GM19025 (cell line): Measurements from ENCODE around the gene HOXA5.

Experiments used
- ATAC-seq: cut with Tn5 transposase; IDR thresholded peaks from one replicate; pipeline ENCODE4 v1.9.1; 2021; ENCODE audit warnings: mild to moderate bottlenecking, low read depth, moderate library complexity; ENCODE audit not compliant: unreplicated experiment

The HOXA5 gene

DNA sequence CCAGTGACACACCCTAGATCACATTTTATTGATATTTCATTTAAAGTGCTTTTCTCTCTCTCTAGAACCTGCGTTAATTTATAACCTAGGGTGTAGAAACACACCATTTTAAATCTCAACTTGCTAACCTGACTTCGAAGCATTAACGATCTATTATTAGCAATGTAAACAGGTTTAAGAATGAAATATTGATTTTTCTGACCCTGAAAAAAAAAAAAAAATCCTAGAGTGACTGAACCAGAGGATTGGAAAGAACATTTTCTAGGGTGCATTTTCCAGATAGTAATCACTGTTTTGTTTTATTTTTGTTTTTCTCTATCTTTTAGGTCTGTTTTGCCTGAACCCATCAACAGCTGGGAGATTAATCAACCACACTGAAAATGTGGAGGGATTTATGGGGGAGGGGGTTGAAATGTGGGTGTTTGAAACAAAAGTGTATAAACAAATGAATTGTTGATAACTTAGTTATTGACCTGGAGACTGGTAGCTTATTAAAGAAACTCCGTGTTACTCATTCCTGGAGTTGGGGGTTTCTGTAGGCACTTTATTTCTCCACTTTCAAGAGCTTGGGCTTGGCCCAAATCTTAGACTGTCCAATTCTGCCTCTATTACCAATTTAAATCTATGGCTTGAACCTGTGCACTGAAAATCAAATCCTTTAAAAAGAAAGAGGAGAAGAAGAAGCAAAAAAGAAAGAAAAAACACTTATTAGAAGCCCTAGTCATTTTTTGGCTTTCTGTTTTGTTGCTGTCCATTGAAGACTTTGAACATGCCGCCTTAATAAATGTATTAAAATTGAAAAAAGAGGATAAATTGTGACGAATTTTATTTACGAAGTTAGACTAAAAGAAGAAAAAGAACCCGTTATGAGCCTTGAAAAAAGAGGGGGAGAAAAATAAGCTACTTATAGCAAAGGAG lies 43.8 kb downstream of the HOXA5 start:
- ATAC-seq = no peak

DNA sequence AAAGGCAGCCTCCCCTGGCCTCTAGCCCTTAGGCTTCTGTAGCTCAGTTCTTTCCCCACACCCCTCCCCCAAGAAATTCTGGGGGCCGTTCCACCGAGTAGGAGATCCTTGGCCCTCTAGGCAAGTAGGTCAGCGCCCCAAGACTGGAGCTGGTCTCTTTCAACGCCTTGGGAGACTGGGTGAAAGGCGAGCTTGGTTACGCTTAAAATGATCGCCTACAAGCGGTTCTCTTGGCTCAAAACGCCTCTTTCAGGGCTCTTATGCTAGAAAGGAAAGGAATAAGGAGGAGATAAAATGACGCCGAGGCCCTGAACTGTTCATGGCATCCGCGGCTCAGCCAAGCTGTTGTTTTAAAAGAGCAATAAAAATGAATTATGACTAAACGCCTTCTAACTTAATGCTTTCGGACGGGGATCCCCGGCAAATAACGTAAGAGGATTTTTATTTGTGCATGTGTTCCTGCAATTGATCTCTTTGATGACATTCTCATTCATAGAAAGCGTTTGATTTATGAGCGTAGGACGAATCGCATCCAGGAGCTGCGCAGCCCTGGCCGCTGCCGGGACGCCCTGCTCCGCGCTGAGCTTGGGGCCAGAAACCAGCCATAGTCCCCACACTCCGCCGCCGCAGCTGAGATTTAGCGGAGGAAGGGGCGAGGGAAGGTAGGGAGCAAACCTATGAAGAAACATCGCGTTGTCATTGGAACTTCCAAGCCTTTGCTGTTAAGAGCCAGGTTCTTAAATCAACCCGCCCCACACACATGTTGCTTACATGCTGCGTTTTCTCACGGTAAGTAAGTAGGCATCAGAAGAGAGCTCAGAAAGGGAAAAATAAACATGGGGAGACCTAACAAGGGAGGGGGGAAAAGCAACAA lies 44.7 kb downstream of the HOXA5 start:
- no peak for ATAC-seq

DNA sequence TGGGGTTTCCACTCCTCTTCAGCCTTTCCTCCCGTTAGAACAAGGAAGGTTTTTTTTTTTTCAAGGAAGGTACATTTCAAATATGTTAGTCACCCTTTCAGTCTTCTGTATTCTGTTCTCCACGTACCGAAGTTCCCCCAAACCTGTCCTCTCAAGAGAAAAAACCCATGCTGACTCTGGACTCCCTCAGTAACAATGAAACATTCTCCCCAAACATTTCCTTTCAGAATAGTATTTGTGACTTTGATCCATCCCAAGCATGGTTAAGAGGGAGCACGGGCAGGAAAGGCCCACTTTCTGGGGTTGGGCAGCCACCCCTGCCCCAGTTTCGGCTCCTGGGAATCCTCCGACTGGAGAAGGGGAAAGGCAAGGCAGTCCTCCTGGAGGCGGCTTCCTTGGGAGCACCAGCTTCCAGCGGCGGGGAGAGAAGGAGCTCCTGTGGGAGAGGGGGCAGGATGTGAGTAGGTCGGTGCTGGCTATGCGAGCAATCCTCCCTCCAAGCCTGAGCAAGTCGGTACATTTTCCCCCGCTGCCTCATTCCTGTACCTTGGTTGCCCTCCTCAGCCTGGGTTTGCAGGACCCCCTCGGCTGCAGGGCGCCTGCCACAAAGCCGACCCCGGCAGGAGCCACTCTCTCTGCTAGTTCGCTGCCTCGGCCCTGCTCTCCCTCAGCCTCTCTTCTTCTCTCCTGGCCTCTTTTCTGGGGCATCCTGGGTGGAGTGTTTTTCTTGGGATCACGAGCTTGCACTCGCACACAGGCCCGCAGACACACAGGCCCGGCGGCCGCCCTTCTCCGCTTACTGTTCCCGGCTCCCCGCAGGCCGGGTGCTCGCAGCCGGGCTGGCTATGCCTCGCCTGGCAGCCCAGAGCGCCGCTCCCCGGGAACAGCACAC lies 45.5 kb downstream of the HOXA5 start:
- ATAC-seq = no peak

DNA sequence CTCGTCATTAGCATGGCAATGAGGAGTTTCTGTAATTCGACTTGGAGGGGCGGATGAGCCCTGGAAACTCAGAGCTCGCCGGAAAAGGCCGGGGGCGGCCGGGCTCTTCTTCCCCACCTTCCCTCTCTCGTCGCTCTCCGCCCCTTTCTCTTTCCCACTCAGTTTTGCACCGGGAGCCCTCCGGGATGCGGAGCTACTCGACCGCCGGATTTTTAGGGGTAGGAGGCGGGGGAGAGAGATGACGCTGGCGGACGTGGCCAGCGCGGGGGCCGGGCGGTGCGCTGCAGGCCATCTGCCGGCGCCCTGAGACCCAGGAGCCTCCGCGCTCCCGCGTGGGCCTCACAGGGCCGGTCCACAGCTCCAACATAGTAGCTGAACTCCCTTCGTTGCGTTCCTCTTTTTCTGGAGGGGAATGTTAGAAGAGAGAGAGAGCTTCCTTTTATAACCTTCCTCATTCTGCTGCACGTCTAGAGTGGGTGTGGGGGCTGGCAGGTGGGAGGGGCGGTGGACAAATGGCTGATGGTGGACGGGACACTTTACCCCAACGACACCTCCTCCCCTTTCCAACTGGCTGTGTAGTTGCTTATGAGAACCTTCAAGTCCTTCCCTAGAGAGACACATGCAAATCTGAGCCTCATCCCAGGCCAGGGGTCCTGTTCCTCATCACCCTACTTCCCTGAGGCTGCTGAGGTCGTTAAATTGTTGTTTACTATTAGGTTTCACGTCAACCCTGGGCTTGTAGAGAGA lies 46.5 kb downstream of the HOXA5 start:
- no peak for ATAC-seq

DNA sequence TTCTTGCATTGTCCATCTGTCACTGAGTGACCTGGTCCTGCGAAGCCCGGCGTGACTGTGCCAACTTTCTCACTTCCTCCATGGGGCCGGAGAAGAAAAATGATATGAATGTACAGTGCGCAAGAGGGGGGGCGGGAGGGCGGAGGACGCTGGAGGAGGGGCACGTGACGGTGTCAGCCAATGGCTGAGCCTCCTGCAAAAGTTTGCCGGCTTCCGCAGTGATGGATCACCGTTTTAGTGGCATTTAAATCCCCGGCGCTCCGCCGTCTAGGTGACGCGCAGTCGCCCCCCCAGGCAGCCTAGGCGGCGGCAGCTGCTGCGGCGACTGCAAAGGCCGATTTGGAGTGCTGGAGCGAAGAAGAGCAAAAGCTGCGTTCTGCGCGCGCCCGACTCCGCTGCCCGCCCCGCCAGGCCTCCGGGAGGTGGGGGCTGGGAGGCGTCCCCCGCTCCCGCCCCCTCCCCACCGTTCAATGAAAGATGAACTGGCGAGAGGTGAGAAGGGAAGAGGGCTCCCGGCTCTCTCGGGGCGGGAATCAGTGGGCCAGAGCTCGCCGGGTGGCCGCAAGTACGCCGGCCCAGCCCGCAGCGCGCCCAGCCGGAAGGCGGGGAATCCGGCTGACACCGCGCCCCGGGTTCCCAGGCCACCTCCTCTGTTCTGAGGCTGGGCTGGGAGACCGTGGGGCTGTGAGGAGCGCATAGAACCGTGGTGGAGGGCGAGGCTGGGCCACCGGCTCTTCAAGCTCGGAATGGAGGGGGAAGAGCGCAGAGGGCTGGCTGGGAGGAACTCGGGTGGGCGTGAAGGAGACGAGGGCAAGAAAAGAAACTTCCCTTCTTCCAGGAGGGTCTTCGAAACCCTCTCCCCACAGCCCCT lies 47.3 kb downstream of the HOXA5 start, which contains the start of gene HOXA1:
Gene HOXA1 (minus strand): TSS at position 104 of the 871 bp plus-strand sequence. CDS start 88 bp downstream, at position 16.
- peak; percentile 92 for ATAC-seq

DNA sequence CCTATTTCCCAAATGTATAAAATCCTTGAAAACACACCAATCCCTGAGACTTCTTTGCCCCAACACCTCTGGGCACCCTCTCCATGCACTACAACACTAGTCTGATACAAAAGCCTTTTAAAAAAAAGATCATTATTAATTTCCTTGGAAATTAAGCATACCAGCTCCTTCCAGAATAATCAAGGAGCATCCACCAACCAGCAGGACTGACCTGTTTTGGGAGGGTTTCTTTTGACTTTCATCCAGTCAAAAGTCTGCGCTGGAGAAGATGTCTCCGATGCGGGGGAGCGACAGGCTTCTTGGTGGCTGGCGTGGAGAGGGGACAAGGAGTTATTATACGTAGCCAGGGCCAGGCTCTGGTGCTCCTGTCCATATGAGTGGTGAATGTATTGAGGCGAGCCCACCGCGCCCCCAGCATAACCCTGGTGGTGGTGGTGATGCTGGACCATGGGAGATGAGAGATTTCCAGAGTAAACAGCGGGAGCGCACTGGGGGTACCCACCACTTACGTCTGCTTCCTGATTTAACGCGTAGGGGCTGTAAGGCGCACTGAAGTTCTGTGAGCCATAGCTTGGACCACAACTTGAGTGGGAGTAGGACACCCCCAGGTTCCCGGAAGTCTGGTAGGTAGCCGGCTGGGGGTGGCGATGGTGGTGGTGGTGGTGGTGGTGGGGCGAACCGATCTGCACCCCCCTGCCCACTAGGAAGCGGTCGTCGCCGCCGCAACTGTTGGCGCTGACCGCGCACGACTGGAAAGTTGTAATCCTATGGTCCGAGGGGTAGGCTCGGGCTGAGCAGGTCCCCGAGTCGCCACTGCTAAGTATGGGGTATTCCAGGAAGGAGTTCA lies 48.2 kb downstream of the HOXA5 start:
- no peak for ATAC-seq

DNA sequence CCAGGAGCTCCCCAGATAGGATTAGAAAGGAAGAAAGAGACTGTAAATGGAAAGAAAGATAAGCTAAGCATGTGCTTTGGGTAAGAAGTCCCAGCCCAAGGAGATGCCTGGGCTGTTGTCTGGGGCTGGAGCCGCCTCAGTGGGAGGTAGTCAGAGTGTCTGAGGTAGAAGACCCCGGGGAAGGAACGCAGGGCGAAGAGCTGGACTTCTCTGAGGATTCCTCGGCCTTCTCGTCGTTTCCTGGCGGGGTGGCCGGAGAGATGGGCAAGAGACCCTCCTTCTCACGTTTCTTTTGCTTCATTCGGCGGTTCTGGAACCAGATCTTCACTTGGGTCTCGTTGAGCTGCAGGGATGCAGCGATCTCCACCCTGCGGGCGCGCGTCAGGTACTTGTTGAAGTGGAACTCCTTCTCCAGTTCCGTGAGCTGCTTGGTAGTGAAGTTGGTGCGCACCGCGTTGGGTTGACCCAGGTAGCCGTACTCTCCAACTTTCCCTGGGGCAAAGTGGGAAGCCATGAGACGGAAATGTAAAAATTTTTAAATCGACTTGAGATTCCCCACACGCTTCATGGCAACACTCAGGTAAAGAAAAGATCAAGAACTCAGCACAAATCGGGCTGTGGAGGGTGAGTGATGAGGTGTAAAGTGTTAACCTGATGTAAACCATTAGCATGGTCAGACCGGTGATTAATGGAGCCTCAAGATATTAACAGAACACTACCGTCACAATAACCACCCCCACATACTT lies 49.0 kb downstream of the HOXA5 start:
- no peak for ATAC-seq

DNA sequence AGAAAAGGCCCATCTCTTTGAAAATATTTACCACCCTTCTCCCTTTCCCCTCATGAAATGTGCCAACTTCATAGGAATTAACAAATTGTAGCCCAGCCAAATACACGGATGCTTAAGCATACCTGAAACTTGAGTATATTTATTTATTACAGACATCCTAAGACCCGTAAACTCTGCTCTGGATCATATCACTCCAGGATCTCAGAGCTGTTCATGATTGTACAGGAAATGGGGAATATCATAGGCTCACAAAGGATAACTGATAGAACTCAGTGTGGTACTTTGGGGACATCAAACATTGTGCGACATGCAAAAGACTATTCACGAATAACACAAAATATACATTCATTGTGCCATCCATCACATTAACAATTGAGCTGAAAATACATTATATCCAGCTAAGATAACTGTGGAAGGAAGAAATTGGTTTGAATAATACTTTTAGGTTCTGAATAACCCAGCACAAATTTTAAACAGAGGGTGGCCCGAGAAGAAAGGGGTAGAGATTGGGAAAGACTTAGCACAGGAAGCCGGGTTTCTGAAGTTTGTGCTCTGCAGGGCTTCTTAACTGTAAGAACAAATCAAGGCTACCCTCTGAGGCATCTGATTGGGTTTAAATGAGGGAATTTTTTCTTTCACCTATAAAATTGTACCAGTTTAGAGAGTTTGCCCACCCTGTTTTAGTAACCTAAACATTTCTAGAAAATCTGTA lies 50.1 kb downstream of the HOXA5 start:
- ATAC-seq = no peak

DNA sequence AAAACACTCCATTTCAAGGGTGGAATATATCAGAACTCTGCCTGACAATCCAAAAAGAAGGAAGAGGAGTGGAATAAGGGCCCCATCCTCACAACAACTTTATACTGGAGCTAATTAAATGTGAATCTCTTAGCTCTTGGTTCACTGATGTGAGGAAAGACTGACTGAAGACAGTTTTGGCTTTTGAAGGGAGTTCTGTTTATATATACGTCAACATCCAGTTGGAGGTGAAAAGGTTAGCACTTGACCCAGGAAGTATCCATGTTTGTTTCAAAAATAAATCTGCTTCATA lies 50.7 kb downstream of the HOXA5 start:
- no peak for ATAC-seq

DNA sequence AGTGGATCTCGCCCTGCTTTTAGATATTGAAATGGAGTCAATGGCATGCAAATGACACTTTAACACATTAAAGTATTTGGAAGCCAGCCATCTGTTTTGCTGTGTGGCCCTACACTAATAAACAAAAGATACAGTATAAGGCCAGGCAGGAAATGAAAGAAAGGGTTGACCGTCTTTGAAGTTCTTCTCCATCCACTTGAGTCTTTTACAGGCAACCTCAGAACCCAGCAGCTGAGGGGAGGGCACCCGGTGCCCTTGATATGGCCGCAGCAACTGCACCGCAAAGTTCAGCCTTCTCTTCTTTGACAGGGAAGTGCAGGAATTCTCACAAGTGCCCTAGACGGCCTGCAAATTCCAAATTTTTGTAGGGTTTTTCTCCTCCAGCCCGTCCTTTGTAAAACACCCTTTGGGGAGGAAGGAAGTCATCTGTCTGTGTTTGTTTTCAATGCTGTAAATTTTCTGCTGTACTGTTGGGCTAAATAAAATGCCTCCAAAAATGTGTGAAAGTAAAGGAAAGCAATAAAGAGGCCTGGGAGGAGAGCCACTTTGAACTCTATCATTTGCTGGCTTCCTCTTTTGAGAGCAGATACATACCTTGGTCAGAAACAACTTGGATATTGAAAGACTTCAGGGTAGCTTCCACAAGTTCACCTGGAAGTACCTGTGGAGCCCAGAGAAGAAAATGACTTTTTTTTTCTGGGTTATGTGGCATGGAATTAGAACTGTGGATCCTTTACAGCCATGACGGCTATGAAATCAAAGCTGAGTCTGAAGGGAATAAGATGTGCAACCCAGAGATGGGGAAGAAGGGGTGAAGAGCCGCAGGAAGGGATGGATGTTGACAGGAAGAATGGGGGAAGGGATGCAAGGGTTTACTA lies 51.3 kb downstream of the HOXA5 start:
- ATAC-seq = no peak

DNA sequence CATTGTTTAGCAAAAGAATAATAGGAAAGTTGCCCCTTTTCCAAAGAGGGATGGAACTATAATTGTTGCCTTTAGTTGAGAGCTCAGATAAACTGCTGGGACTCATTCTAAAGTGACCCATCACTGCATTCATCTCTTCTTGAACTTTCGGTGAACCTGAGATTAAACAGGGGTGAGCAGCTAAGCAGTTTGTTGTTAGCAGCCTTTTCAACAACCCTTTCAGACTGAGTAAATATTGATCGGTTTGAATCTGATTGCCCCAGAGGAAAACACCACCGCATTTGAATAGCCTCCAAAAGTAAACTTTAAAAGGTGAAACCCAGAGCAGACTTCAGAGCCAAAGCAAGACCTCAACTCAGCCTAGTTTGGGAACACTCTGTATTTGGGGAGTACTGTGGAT lies 52.4 kb downstream of the HOXA5 start:
- no peak for ATAC-seq
